Measurements from ENCODE around the gene UHRF2. TPM values are rescaled to one million over a fixed set of nuclear protein-coding genes. Genes with fewer than 3 reads are reported as not detected.

The UHRF2 gene
- total and polyA plus RNA-seq, 9 donors: 27.2 to 63.3 (median 46.3) TPM

DNA sequence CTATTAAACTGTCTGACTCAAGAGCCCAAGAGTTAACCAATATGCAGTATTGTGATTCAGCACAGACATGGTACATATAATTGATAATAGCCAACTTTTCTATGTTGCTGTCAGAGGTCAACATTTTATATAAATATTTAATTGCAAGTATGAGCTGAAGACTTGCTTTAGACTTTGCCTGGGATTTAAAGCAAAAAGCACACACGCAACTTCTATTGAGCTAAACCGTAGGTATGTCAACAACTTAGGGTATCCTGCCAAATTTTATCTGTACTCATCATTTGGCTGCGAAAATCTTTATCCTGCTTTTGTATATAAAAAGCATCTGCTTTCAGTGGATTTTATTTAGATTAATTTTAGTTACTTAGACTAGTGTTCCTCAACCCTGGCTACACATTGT is 27.4 kb downstream of the UHRF2 start:
- Histone ChIP-seq H3K27ac (no peak overlapping the region), H3K4me3 (no peak overlapping the region), H3K27me3 (no peaks in the 10 kb centered on the region), H3K9me3 (no peaks in the 10 kb centered on the region), H3K4me1 (ENCODE audit: insufficient read depth) (peaks cover 11% of the 10 kb centered on the region), H3K36me3 (no peaks in the 10 kb centered on the region)
- 37 to 63% (median 40%) methylated on average over 3 of the region's 3 CpGs for WGBS, 3 donors
- TF ChIP-seq POLR2A (IDR thresholded peaks at IDR 0.05) (no peak), EP300 (IDR thresholded peaks at IDR 0.05) (no peak)
- DNase-seq: no peak
- intact Hi-C loops (cut with DNase I): no loop called here

DNA sequence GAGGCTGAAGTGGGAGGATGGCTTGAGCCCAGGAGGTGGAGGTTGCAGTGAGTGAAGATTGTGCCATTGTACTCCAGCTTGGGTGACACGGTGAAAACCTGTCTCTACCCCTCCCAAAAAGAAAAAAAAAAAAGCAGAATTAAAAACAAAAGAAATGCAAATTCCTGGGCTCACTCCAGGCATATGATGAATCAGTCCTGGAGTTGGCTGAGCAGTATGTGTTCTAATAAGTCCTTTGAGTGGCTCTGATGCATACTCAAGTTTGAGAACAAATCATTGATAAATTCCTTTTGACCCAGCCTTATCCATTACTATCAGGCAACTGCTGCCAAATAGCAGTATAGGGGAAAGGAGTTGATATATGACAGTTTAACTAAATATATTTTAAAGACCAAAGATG is 28.3 kb downstream of the UHRF2 start:
- Histone ChIP-seq H3K36me3 (no peaks in the 10 kb centered on the region), H3K4me1 (ENCODE audit: insufficient read depth) (peaks cover 8% of the 10 kb centered on the region)
- intact Hi-C loops (cut with DNase I): no loop called here

DNA sequence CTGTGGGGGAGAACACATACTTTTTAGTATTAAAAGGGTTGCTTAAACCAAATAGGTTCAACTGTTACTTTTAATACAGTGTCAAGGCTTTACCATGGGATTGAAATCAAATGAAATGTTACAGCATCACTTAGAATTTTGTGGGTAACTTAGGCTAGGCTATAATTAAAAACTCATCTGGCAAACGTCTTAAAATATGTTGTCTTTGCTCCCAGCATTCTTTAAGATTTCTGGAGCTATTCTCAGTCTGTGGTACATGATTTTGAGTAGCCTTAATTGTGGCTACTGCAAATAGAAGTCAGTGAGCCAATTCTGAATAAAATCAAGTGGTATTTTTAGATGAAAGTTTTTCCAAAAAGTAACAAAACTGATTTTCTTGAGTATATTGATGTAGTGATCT is 30.7 kb downstream of the UHRF2 start:
- TF ChIP-seq, protein P1, sequence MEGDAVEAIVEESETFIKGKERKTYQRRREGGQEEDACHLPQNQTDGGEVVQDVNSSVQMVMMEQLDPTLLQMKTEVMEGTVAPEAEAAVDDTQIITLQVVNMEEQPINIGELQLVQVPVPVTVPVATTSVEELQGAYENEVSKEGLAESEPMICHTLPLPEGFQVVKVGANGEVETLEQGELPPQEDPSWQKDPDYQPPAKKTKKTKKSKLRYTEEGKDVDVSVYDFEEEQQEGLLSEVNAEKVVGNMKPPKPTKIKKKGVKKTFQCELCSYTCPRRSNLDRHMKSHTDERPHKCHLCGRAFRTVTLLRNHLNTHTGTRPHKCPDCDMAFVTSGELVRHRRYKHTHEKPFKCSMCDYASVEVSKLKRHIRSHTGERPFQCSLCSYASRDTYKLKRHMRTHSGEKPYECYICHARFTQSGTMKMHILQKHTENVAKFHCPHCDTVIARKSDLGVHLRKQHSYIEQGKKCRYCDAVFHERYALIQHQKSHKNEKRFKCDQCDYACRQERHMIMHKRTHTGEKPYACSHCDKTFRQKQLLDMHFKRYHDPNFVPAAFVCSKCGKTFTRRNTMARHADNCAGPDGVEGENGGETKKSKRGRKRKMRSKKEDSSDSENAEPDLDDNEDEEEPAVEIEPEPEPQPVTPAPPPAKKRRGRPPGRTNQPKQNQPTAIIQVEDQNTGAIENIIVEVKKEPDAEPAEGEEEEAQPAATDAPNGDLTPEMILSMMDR (IDR thresholded peaks at IDR 0.05): no peak
- TF ChIP-seq POLR2A (IDR thresholded peaks at IDR 0.05): no peak
- TF ChIP-seq EP300 (IDR thresholded peaks at IDR 0.05): no peak
- no peak for DNase-seq
- no peaks in the 10 kb centered on the region for H3K36me3 ChIP-seq
- no peaks in the 10 kb centered on the region for H3K27me3 ChIP-seq
- H3K4me1 ChIP-seq (ENCODE audit: insufficient read depth): peaks cover 8% of the 10 kb centered on the region
- no peaks in the 10 kb centered on the region for H3K9me3 ChIP-seq
- H3K27ac ChIP-seq: no peak overlapping the region
- H3K4me3 ChIP-seq: no peak overlapping the region
- intact Hi-C loops (cut with DNase I): no loop called here
- WGBS, 3 donors: 4 to 10% (median 6%) methylated on average over 1 of the region's 1 CpG

More for the DNA sequence above, 28.3 kb downstream of the UHRF2 start:
- TF ChIP-seq, protein P1 (IDR thresholded peaks at IDR 0.05): no peak
- TF ChIP-seq POLR2A (IDR thresholded peaks at IDR 0.05) (no peak), EP300 (IDR thresholded peaks at IDR 0.05) (no peak)
- H3K9me3 ChIP-seq: no peaks in the 10 kb centered on the region
- no peak overlapping the region for H3K27ac ChIP-seq
- no peak overlapping the region for H3K4me3 ChIP-seq
- H3K27me3 ChIP-seq: no peaks in the 10 kb centered on the region
- 60 to 74% (median 73%) methylated on average over 1 of the region's 1 CpG for WGBS, 3 donors
- DNase-seq: no peak

DNA sequence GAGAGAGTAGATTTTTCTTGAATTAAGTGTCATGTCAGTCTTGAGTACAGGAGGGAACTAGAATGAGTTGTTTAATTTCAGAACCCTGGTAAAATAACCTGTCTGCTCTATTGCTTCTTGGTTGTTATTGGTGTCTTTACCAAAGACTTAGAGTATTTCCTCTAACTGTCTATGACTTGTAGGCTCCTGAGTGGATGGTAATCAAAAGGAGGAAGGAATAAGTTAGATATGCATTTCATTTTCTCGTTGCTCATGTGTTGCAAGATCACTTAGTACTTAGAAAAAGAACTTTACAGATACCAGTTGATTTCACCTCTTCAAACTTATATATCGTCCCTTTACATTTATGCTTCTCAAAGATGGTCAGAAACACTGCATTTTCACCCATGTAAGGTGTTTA is 31.1 kb downstream of the UHRF2 start:
- Histone ChIP-seq H3K27ac (no peak overlapping the region), H3K9me3 (no peaks in the 10 kb centered on the region), H3K27me3 (no peaks in the 10 kb centered on the region), H3K36me3 (no peaks in the 10 kb centered on the region), H3K4me1 (ENCODE audit: insufficient read depth) (peaks cover 10% of the 10 kb centered on the region), H3K4me3 (no peak overlapping the region)
- WGBS, 3 donors: 75 to 79% (median 77%) methylated on average over 2 of the region's 2 CpGs
- TF ChIP-seq, protein P1 (IDR thresholded peaks at IDR 0.05): no peak
- TF ChIP-seq POLR2A (IDR thresholded peaks at IDR 0.05): no peak
- no peak for TF ChIP-seq EP300 (IDR thresholded peaks at IDR 0.05)
- no peak for DNase-seq
- intact Hi-C loops (cut with DNase I): no loop called here

DNA sequence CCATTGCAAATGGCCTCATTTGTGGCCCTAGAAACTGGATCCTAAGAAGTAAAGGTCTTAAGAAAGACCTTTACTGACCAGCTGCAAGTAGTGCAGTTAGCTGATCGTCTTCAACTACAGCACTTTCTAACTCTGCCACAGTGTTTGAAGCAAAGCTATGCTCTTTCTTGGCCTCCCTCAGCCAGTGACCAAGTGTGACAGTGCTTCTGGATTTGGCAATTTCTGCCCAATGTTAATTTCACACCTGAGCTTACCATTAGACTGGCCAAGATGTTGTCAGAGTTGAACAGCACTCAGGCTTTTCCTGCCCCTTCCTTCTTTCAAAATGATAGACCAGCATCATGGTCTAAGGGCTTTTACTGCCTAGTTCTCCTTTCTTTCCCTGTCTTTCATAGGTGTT is 36.1 kb downstream of the UHRF2 start:
- H3K36me3 ChIP-seq: no peaks in the 10 kb centered on the region
- peaks cover 6% of the 10 kb centered on the region for H3K4me1 ChIP-seq (ENCODE audit: insufficient read depth)
- TF ChIP-seq, protein P1 (IDR thresholded peaks at IDR 0.05): no peak
- TF ChIP-seq EP300 (IDR thresholded peaks at IDR 0.05) (no peak), POLR2A (IDR thresholded peaks at IDR 0.05) (no peak)
- intact Hi-C loops (cut with DNase I): no loop called here
- no peak for DNase-seq
- H3K4me3 ChIP-seq: no peak overlapping the region
- no peak overlapping the region for H3K27ac ChIP-seq
- 77 to 90% (median 82%) methylated on average over 1 of the region's 1 CpG for WGBS, 3 donors
- no peaks in the 10 kb centered on the region for H3K9me3 ChIP-seq
- H3K27me3 ChIP-seq: no peaks in the 10 kb centered on the region

Measured in ovary (tissue), 9 donors.